Fibroblast of mammary gland (primary cell): ENCODE results near the gene NUMA1.

Experiments
- DNase-seq: peaks from one replicate; pipeline ENCODE4 v3.0.0-alpha.2; 2010; ENCODE audit warnings: low read depth
- H3K4me3 ChIP-seq: 2 replicates; pipeline ENCODE4 v1.5.1; 2011; ENCODE audit warnings: low read depth, mild to moderate bottlenecking, low read length, moderate library complexity; ENCODE audit not compliant: control insufficient read depth
- TF ChIP-seq, protein P1 (sequence below): conservative IDR thresholded peaks from 2 replicates; pipeline ENCODE4 v1.5.1; 2011; ENCODE audit warnings: low read depth, low read length, inconsistent platforms; ENCODE audit not compliant: control insufficient read depth, insufficient read depth

The NUMA1 gene

DNA sequence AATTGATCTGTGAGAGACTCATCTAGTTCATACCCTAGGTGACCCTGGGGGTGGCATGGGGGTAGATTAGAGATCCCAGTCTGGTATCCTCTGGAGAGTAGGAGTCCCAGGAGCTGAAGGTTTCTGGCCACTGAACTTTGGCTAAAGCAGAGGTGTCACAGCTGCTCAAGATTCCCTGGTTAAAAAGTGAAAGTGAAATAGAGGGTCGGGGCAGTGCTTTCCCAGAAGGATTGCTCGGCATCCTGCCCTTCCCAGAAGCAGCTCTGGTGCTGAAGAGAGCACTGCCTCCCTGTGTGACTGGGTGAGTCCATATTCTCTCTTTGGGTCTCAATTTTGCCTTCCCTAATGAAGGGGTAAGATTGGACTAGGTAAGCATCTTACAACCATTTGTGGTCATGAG is 81.0 kb downstream of the NUMA1 start:
- no peak overlapping the region for H3K4me3 ChIP-seq
- TF ChIP-seq, protein P1, sequence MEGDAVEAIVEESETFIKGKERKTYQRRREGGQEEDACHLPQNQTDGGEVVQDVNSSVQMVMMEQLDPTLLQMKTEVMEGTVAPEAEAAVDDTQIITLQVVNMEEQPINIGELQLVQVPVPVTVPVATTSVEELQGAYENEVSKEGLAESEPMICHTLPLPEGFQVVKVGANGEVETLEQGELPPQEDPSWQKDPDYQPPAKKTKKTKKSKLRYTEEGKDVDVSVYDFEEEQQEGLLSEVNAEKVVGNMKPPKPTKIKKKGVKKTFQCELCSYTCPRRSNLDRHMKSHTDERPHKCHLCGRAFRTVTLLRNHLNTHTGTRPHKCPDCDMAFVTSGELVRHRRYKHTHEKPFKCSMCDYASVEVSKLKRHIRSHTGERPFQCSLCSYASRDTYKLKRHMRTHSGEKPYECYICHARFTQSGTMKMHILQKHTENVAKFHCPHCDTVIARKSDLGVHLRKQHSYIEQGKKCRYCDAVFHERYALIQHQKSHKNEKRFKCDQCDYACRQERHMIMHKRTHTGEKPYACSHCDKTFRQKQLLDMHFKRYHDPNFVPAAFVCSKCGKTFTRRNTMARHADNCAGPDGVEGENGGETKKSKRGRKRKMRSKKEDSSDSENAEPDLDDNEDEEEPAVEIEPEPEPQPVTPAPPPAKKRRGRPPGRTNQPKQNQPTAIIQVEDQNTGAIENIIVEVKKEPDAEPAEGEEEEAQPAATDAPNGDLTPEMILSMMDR, result no peak
- peak; percentile 47 for DNase-seq

DNA sequence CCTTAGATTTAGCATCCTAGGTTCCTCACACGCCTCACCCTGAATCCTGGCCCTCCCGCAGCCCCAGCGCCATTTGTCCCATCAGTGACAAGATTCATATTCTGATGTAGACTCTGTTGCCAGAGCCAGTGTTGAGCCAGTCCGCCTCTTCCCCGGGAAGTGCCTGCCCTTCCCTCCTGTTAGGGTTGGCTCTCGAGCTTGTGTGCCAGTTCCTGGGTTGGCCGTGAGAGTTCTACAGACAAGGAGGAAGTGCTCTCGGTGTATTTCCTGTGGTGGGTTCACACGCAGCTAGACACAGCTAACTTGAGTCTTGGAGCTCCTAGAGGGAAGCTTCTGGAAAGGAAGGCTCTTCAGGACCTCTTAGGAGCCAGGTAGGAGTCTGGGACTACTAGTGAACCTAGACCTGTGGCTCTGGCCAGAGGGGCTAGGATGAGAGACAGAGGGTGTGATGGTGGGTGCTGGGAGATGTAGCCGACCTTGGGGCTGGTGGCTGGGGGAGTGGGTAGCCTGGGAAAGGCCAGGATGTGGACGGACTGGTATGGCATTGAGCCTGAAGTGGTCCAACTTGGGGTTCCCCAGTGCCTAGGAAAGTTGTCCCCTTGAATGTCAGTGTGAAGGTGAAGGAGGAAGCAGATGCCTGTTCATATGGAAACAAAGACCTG is 81.6 kb downstream of the NUMA1 start, which contains the start of gene IL18BP:
Gene IL18BP (plus strand): TSS at position 261 of the 662 bp plus-strand sequence. CDS start 1,076 bp downstream, outside the sequence.
- no peak for DNase-seq
- TF ChIP-seq, protein P1, result no peak
- no peak within 1 kb of the TSS for H3K4me3 ChIP-seq

DNA sequence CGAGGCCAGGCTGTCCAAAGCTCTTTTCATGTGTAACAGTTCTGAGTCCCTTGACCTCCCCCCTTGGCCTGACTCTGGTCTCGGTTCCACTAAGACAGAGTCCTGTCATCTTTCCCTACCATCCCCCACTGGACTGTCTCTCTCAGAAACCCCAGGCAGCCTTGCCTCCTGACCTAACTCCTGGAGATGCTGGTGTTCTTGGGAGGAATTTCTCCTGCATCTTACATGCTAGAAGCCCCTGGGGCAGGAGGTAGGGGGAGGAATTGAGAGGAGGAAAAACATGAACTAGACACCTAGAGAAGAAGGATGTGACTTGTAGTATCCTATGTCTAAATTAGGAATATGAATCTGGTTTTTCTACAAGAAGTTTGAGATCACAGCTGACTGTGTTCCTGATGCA is 82.3 kb downstream of the NUMA1 start:
- TF ChIP-seq, protein P1, result no peak
- no peak for DNase-seq
- no peak overlapping the region for H3K4me3 ChIP-seq

DNA sequence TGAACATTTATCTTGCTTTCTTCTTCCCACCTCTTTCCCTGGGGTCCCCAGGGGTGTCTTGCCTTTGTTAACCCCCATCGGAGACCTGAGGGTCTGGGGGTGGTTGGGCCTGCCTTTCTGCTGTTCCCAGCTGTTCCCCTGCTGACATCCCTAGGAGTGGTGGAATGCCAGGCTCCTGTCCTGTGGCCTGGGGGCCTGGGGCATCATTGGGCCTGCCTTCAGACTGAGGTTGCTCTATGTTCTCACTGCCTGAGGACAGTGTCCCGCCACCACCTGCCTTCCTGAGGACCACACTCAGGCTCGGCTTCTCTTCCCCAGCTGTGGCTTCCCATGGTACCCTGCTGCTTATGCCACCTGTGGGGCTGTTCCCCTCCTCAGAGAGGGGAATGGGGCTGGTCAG is 82.7 kb downstream of the NUMA1 start:
- H3K4me3 ChIP-seq, result no peak overlapping the region
- no peak for DNase-seq
- TF ChIP-seq, protein P1, result no peak

DNA sequence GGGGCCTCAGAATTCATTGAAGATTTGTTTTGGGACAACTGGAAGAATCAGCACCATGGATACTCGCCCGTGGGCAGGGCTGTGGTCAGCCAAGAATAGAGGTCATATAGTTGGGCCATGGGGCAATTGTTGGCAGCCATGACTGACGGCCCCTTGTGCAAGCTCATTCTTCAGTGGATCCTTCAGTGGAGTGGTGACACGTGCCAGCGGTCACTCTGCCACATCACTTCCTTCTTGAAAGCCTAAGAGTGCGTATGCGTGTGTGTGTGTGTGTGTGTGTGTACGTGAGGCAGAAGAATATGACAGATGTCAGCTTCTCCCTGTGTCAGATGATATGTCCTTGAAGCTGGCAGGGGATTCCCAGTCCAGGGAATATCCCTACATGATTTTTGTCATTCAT is 83.4 kb downstream of the NUMA1 start:
- H3K4me3 ChIP-seq, result no peak overlapping the region
- DNase-seq, result no peak
- TF ChIP-seq, protein P1, result no peak

DNA sequence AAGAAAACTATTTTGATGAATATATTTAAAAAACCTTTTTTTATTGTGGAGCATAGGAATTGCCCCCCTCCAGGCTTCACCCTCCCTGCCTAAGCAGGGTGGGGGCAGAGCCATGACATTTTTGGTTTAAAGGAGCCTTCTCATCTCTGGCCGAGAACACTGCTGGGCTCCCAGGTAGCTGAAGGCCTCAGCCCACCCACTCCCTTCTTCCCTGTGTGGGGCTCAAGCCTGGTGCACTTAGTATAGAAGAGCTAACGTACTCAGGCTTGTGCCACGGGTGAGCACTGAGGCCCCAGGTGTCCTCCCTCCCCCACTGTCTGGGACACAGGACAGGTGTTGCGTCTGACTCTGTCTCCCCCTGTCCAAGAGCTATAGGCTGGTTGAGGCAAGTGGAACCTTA is 83.8 kb downstream of the NUMA1 start:
- no peak overlapping the region for H3K4me3 ChIP-seq
- TF ChIP-seq, protein P1, result no peak

DNA sequence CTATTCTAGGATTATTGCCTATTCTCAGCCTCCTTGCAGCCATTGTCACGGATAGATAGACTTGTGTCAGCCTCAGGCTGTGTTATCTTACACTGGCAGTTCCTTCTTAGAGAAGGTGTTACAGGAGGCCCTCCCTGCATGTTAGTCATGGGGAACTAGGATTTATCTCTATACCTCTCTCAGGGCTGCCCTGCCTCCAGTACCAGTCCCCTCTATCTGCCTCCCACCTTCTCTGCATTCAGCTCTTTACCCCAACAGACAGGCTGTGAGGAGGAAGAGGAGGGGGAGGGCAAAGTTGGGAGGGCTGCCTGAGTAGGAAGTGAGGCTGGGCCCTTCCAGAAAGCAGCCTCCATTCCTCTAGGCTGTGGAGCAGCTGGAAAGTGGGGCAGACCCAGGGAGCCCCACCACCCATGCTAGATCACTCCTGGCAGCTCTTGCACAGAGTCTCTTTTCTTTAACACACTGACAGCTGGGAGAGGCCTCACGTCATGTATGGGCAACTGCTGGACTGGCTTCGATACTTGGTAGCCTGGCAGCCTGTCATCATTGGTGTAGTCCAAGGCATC is 84.5 kb downstream of the NUMA1 start:
- TF ChIP-seq, protein P1, result no peak
- no peak for DNase-seq

More for the DNA sequence above, 83.8 kb downstream of the NUMA1 start:
- no peak for DNase-seq

More for the DNA sequence above, 84.5 kb downstream of the NUMA1 start:
- no peak overlapping the region for H3K4me3 ChIP-seq
